HepG2 (cell line): ENCODE data around the gene RAB33B. TPM values are rescaled to one million over a fixed set of nuclear protein-coding genes. Genes with fewer than 3 reads are reported as not detected.

ENCODE experiments used
- ATAC-seq: fragments of 200-7000 bp; cut with Tn5 transposase; 3 replicates; pipeline ENCODE4 v1.9.1; 2020; ENCODE audit warnings: mild to moderate bottlenecking, moderate library complexity
- BruUV-seq: library from RNA; stranded (reverse); fragments of 400-500 nt; replicated peaks from 2 replicates; lab custom pipeline; 2021; lab: Mats Ljungman, UMichigan
- CTCF ChIA-PET: fragments of 300-600 bp; formaldehyde crosslinking; extraction: SDS; loops from one replicate; lab custom pipeline; 2021; ENCODE audit warnings: low total read pairs, inconsistent platforms, low intra/inter-chr PET ratio; lab: Yijun Ruan, JAX
- POLR2A ChIA-PET: fragments of 350-600 bp; sonication (Branson Sonifier 250); formaldehyde crosslinking; loops from one replicate; lab custom pipeline; 2020; ENCODE audit warnings: antibody characterized with exemption, inconsistent platforms; lab: Yijun Ruan, JAX
- DNase-seq: peaks from one replicate; pipeline ENCODE4 v3.0.0-alpha.2; 2015; ENCODE audit warnings: low spot score
- FAIRE-seq: peaks from 3 replicates; lab custom pipeline; 2011; peaks lifted over from hg19 to GRCh38; lab: Jason Lieb, UNC
- H2AFZ ChIP-seq: one replicate; pipeline ENCODE4 v1.6.1; 2011; ENCODE audit warnings: low read length, inconsistent platforms
- H3K27ac ChIP-seq: fragments of 300-600 bp; 3 replicates; pipeline ENCODE4 v1.8.0; 2011; ENCODE audit warnings: mixed run types, mild to moderate bottlenecking, mixed read lengths, low read length, inconsistent platforms; ENCODE audit not compliant: insufficient read depth; ENCODE audit errors: extremely low read length
- H3K27me3 ChIP-seq, 2 experiments: fragments of 200-600 bp in 1 of 2; 2 replicates in 1 of 2; 3 replicates in 1 of 2; pipeline versions ENCODE4 v1.6.0 to v1.8.0; 2011; ENCODE audit warnings: low read length in 2 of 2, mild to moderate bottlenecking in 2 of 2, moderate library complexity in 2 of 2, inconsistent platforms in 1 of 2; ENCODE audit not compliant: insufficient read depth in 2 of 2, control insufficient read depth in 1 of 2
- H3K36me3 ChIP-seq, 2 experiments: fragments of 200-600 bp in 1 of 2; replicated peaks in 1 of 2; 2 replicates in 1 of 2; 3 replicates in 1 of 2; pipeline versions ENCODE4 v1.5.1 to v1.8.0; 2011; ENCODE audit warnings: low read length in 2 of 2, inconsistent platforms in 1 of 2; ENCODE audit not compliant: insufficient read depth in 2 of 2, control insufficient read depth in 1 of 2
- H3K4me1 ChIP-seq: 2 replicates; pipeline ENCODE4 v1.5.1; 2012; ENCODE audit warnings: low read length, inconsistent platforms; ENCODE audit not compliant: insufficient read depth
- H3K4me2 ChIP-seq: 2 replicates; pipeline ENCODE4 v1.6.0; 2011; ENCODE audit warnings: low read depth, low read length, inconsistent platforms
- H3K4me3 ChIP-seq, 3 experiments: fragments of 200-600 bp in 1 of 3; sonication (generic), shearing (Covaris generic) in 1 of 3; replicated peaks in 1 of 3; 2 replicates each; pipeline ENCODE4 v1.5.1; 2011 to 2016; ENCODE audit warnings: low read length in 3 of 3, inconsistent platforms in 2 of 3, low read depth in 2 of 3, mild to moderate bottlenecking in 2 of 3, control low read depth in 1 of 3, mixed read lengths in 1 of 3; ENCODE audit not compliant: insufficient read depth in 1 of 3
- H3K79me2 ChIP-seq: one replicate; pipeline ENCODE4 v1.6.1; 2011; ENCODE audit warnings: low read length, inconsistent platforms; ENCODE audit not compliant: insufficient read depth
- H3K9ac ChIP-seq: 2 replicates; pipeline ENCODE4 v1.6.0; 2011; ENCODE audit warnings: mild to moderate bottlenecking, low read depth, low read length, inconsistent platforms; ENCODE audit not compliant: insufficient read depth
- H3K9me3 ChIP-seq: 2 replicates; pipeline ENCODE4 v1.5.1; 2012; ENCODE audit warnings: mild to moderate bottlenecking, low read length
- H4K20me1 ChIP-seq: 2 replicates; pipeline ENCODE4 v1.6.0; 2011; ENCODE audit warnings: inconsistent platforms, mild to moderate bottlenecking, low read length, moderate library complexity; ENCODE audit not compliant: insufficient read depth
- ARID3A ChIP-seq: IDR thresholded peaks from 2 replicates; pipeline ENCODE4 v1.6.1; 2012; ENCODE audit warnings: low read depth, low read length, improper control_type of control experiment
- ATF4 ChIP-seq, 2 experiments: fragments of 450-650 bp in 1 of 2; sonication (generic) in 1 of 2; formaldehyde crosslinking; IDR thresholded peaks; 2 replicates each; pipeline versions ENCODE4 v1.5.0 to v1.8.0; 2020 to 2022; ENCODE audit warnings: mild to moderate bottlenecking in 1 of 2, missing genetic modification reagents in 1 of 2
- CENPX ChIP-seq: sonication (generic); formaldehyde crosslinking; IDR thresholded peaks from 2 replicates; pipeline ENCODE4 v1.9.0; 2021; ENCODE audit warnings: mild to moderate bottlenecking, missing genetic modification reagents, moderate library complexity
- CSRNP2 ChIP-seq: sonication (generic); formaldehyde crosslinking; conservative IDR thresholded peaks from 2 replicates; pipeline ENCODE4 v1.8.0; 2022; ENCODE audit warnings: low read depth, missing genetic modification reagents
- FOXK1 ChIP-seq: sonication (generic); formaldehyde crosslinking; IDR thresholded peaks from 2 replicates; pipeline ENCODE4 v1.4.0; 2020; ENCODE audit warnings: low read depth, missing genetic modification reagents, borderline replicate concordance
- GABPA ChIP-seq, 2 experiments: IDR thresholded peaks; 2 replicates each; pipeline ENCODE4 v1.6.1; 2011 to 2016; ENCODE audit warnings: low read depth in 2 of 2, low read length in 1 of 2, missing biosample characterization in 1 of 2, missing genetic modification characterization in 1 of 2
- KMT2B ChIP-seq: IDR thresholded peaks from 2 replicates; pipeline ENCODE4 v1.6.1; 2016; ENCODE audit warnings: missing genetic modification reagents, missing compliant biosample characterization
- NR1H2 ChIP-seq: sonication (generic); formaldehyde crosslinking; IDR thresholded peaks from 2 replicates; pipeline ENCODE4 v1.8.1; 2022; ENCODE audit warnings: low read depth, missing genetic modification reagents, borderline replicate concordance
- SMAD3 ChIP-seq: sonication (generic); formaldehyde crosslinking; IDR thresholded peaks from 2 replicates; pipeline ENCODE4 v1.4.0; 2020; ENCODE audit warnings: missing genetic modification reagents
- SNAI1 ChIP-seq: sonication (generic); formaldehyde crosslinking; IDR thresholded peaks from 2 replicates; pipeline ENCODE4 v1.5.0; 2020; ENCODE audit warnings: mild to moderate bottlenecking, missing genetic modification reagents, borderline replicate concordance
- STAT5B ChIP-seq: sonication (generic); formaldehyde crosslinking; IDR thresholded peaks from 2 replicates; pipeline ENCODE4 v1.4.0; 2020; ENCODE audit warnings: missing genetic modification reagents
- ZKSCAN1 ChIP-seq: fragments of 150-350 bp; IDR thresholded peaks from 2 replicates; pipeline ENCODE4 v1.6.1; 2014; ENCODE audit warnings: low read length
- ZMYM2 ChIP-seq: sonication (generic); formaldehyde crosslinking; IDR thresholded peaks from 2 replicates; pipeline ENCODE4 v1.8.0; 2022; ENCODE audit warnings: mild to moderate bottlenecking, missing genetic modification reagents
- ZNF556 ChIP-seq: sonication (generic); formaldehyde crosslinking; IDR thresholded peaks from 2 replicates; pipeline ENCODE4 v1.4.0; 2020; ENCODE audit warnings: mild to moderate bottlenecking, missing genetic modification reagents, borderline replicate concordance
- ZNF652 ChIP-seq: IDR thresholded peaks from 2 replicates; pipeline ENCODE4 v1.6.1; 2016; ENCODE audit warnings: low read depth, borderline replicate concordance
- ZNF75D ChIP-seq: sonication (generic); formaldehyde crosslinking; IDR thresholded peaks from 2 replicates; pipeline ENCODE4 v1.8.1; 2023; ENCODE audit warnings: missing genetic modification reagents, mild to moderate bottlenecking, borderline replicate concordance
- WGBS: methylation state at CpG from one replicate; pipeline ENCODE4 v1.1.6; 2017; ENCODE audit warnings: low lambda C conversion rate; 5-methylcytosine and 5-hydroxymethylcytosine counted together
- in situ Hi-C: cut with HindIII; loops from 2 replicates; pipeline ENCODE4 v1.10.0; 2017; ENCODE audit warnings: low pct_unique_long_range_greater_than_20kb; ENCODE audit not compliant: extremely low pct_ligation_motif_present
- intact Hi-C: fragments of 100-400 bp; cut with micrococcal nuclease; formaldehyde crosslinking; loops from one replicate; pipeline ENCODE4 v1.10.0; 2022; ENCODE audit not compliant: unreplicated experiment
- polyA plus RNA-seq, 8 experiments: library from polyadenylated mRNA; depleted of rRNA in 3 of 8; stranded (reverse) in 7 of 8; unstranded in 1 of 8; fragments of >200 nt; fragmentation: Illumina TruSeq in 4 of 8; extraction: Trizol in 4 of 8; gene quantifications; 2 replicates each; pipeline versions ENCODE4 v1.2.1 to v1.2.3, GENCODE V29; 2011 to 2016; ENCODE audit warnings: low read depth in 4 of 8, missing spikeins in 1 of 8, mixed read lengths in 1 of 8; ENCODE audit not compliant: insufficient read depth in 1 of 8
- total RNA-seq, 5 experiments: library from RNA; depleted of rRNA; stranded (reverse); fragments of >200 nt; fragmentation: Illumina TruSeq; extraction: Trizol; gene quantifications; 2 replicates each; pipeline ENCODE4 v1.2.3, GENCODE V29; 2016; ENCODE audit warnings: low read depth in 1 of 5
- TF ChIP-seq, protein P1 (sequence below): sonication (generic); formaldehyde crosslinking; IDR thresholded peaks from 2 replicates; pipeline ENCODE4 v1.9.0; 2021; ENCODE audit warnings: missing genetic modification reagents, borderline replicate concordance

Gene RAB33B
- total and polyA plus RNA-seq, 2 of the 13 experiments (the other 11 are each of a cell fraction or from before 2014, with no cell fraction given), result 7.6 to 8.1 TPM

DNA sequence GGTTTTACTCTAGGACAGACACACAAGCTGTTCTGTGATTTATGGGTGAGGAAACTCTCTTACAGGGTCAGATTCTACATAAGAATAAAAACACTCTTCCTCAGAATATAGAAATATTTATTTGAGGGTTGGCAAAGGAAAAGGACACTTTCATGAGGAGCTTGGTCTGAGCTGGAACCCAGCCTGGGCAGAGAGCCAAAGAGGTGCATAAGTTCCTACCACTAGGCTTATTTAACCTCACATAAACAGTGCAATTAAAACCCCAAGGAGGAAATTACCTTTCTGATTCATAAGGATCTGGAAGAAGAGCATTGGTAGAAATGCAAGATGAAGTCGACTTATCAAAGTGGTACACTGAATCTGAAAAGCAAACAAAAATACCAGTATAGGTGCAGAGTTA is 69.2 kb downstream of the RAB33B start:
- DNase-seq, result no peak
- H3K27me3 ChIP-seq, result no peaks in the 10 kb centered on the region; a peak in 1 of 5 replicates
- 11% methylated on average over 1 of the region's 1 CpG for WGBS

More for the DNA sequence above, 69.2 kb downstream of the RAB33B start:
- ChIA-PET POLR2A (no interaction called here), CTCF (no interaction called here)
- no TSS peak for BruUV-seq
- Histone ChIP-seq H3K36me3 (no peaks in the 10 kb centered on the region), H3K4me2 (no peak overlapping the region), H2AFZ (no peak overlapping the region), H3K79me2 (no peaks in the 10 kb centered on the region), H3K27ac (no peak overlapping the region), H4K20me1 (no peaks in the 10 kb centered on the region), H3K4me3 (no peak overlapping the region), H3K9me3 (no peaks in the 10 kb centered on the region), H3K4me1 (0 out of 2 replicates have a peak, but pooled peaks cover 7% of the 10 kb centered on the region), H3K9ac (no peak overlapping the region)
- ATAC-seq (no peak), FAIRE-seq (no peak)
- intact Hi-C loops, result no loop called here
- no peak for TF ChIP-seq ZNF652 (CRISPR knock-in tag)
- no peak for TF ChIP-seq ZKSCAN1
- no peak for TF ChIP-seq SMAD3 (CRISPR knock-in tag)
- TF ChIP-seq STAT5B, result no peak
- TF ChIP-seq CENPX, result no peak
- TF ChIP-seq, protein P1, sequence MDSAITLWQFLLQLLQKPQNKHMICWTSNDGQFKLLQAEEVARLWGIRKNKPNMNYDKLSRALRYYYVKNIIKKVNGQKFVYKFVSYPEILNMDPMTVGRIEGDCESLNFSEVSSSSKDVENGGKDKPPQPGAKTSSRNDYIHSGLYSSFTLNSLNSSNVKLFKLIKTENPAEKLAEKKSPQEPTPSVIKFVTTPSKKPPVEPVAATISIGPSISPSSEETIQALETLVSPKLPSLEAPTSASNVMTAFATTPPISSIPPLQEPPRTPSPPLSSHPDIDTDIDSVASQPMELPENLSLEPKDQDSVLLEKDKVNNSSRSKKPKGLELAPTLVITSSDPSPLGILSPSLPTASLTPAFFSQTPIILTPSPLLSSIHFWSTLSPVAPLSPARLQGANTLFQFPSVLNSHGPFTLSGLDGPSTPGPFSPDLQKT, result no peak
- no peak for TF ChIP-seq ATF4 (CRISPR knock-in tag; IDR thresholded peaks at IDR 0.05)
- no peak for TF ChIP-seq ZNF556
- no peak for TF ChIP-seq ZNF75D (CRISPR knock-in tag)
- TF ChIP-seq GABPA (IDR thresholded peaks at IDR 0.05; ENCODE audit: low read depth, low read length), result no peak
- no peak for TF ChIP-seq GABPA (CRISPR knock-in tag; IDR thresholded peaks at IDR 0.05; ENCODE audit: low read depth)
- no peak for TF ChIP-seq ZMYM2 (CRISPR knock-in tag)
- no peak for TF ChIP-seq CSRNP2 (CRISPR knock-in tag)
- no peak for TF ChIP-seq FOXK1 (CRISPR knock-in tag)
- TF ChIP-seq KMT2B, result no peak
- TF ChIP-seq SNAI1, result no peak
- no peak for TF ChIP-seq NR1H2
- TF ChIP-seq ARID3A, result no peak
- in situ Hi-C loops, result no loop called here
